ENCODE results near the gene MYO5C.

GRCh38 chr15:52284164-52284563, 11.4 kb downstream of the MYO5C start:
- TF ChIP-seq, protein P1, sequence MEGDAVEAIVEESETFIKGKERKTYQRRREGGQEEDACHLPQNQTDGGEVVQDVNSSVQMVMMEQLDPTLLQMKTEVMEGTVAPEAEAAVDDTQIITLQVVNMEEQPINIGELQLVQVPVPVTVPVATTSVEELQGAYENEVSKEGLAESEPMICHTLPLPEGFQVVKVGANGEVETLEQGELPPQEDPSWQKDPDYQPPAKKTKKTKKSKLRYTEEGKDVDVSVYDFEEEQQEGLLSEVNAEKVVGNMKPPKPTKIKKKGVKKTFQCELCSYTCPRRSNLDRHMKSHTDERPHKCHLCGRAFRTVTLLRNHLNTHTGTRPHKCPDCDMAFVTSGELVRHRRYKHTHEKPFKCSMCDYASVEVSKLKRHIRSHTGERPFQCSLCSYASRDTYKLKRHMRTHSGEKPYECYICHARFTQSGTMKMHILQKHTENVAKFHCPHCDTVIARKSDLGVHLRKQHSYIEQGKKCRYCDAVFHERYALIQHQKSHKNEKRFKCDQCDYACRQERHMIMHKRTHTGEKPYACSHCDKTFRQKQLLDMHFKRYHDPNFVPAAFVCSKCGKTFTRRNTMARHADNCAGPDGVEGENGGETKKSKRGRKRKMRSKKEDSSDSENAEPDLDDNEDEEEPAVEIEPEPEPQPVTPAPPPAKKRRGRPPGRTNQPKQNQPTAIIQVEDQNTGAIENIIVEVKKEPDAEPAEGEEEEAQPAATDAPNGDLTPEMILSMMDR (optimal IDR thresholded peaks at IDR 0.05 in 1 of 3, IDR thresholded peaks at IDR 0.05 in 1 of 3, conservative IDR thresholded peaks at IDR 0.05 in 1 of 3; ENCODE audit: extremely low read depth in 1 of 3, insufficient read depth in 2 of 3, low read length in 3 of 3), result no peak
- no peak for TF ChIP-seq EZH2 (IDR thresholded peaks at IDR 0.05; ENCODE audit: low read length)

All from keratinocyte (primary cell).